GM12873 (cell line): Measurements from ENCODE around the gene IFNGR1.

Experiments used
- CTCF ChIP-seq: IDR thresholded peaks from 2 replicates; pipeline ENCODE4 v1.5.1; 2012; ENCODE audit warnings: low read depth, mild to moderate bottlenecking, moderate library complexity, low read length, control low read depth; ENCODE audit not compliant: insufficient read depth; ENCODE audit errors: missing control alignments

Gene IFNGR1

GRCh38 chr6:137260217-137260616, 41.0 kb upstream of the IFNGR1 start:
- TF ChIP-seq CTCF, result no peak

GRCh38 chr6:137259349-137259748, 40.2 kb upstream of the IFNGR1 start:
- TF ChIP-seq CTCF, result no peak

GRCh38 chr6:137258170-137258569, 39.0 kb upstream of the IFNGR1 start:
- no peak for TF ChIP-seq CTCF

- no peak for TF ChIP-seq CTCF
Measured at GRCh38 chr6:137256350-137257103, 37.3 kb upstream of the IFNGR1 start.

- no peak for TF ChIP-seq CTCF
Measured at GRCh38 chr6:137254966-137255365, 35.8 kb upstream of the IFNGR1 start.

GRCh38 chr6:137248702-137249101, 29.5 kb upstream of the IFNGR1 start:
- no peak for TF ChIP-seq CTCF

GRCh38 chr6:137247724-137248123, 28.5 kb upstream of the IFNGR1 start:
- no peak for TF ChIP-seq CTCF
